Progenitor cell of endocrine pancreas (in vitro differentiated cells): ENCODE results near the gene NPHP4. TPM values are rescaled to one million over a fixed set of nuclear protein-coding genes. Genes with fewer than 3 reads are reported as not detected.

ENCODE experiments used
- DNase-seq: peaks from one replicate; pipeline ENCODE4 v3.0.0; 2021; ENCODE audit warnings: low spot score; ENCODE audit not compliant: unreplicated experiment
- H3K27ac Mint-ChIP-seq: 2 replicates; pipeline ENCODE4 v1.8.0; 2021; ENCODE audit warnings: mild to moderate bottlenecking, moderate library complexity, mixed read lengths
- H3K27me3 Mint-ChIP-seq: 2 replicates; pipeline ENCODE4 v1.8.0; 2021; ENCODE audit warnings: mixed read lengths
- H3K36me3 Mint-ChIP-seq: 2 replicates; pipeline ENCODE4 v1.8.0; 2022; ENCODE audit warnings: mixed read lengths; ENCODE audit not compliant: insufficient read depth
- H3K4me1 Mint-ChIP-seq: 2 replicates; pipeline ENCODE4 v1.8.0; 2021; ENCODE audit warnings: low read depth, mixed read lengths
- H3K4me3 Mint-ChIP-seq: 2 replicates; pipeline ENCODE4 v1.8.0; 2021; ENCODE audit warnings: low read depth, mild to moderate bottlenecking, moderate library complexity, mixed read lengths
- H3K9me3 Mint-ChIP-seq: 2 replicates; pipeline ENCODE4 v1.8.0; 2021; ENCODE audit warnings: low read depth, mixed read lengths
- CTCF ChIP-seq: fragments of 200-600 bp; sonication (generic); IDR thresholded peaks from one replicate; pipeline ENCODE4 v1.5.0; 2021; ENCODE audit warnings: antibody characterized with exemption, mild to moderate bottlenecking; ENCODE audit not compliant: unreplicated experiment
- total RNA-seq: library from RNA; stranded (reverse); gene quantifications from 2 replicates; pipeline ENCODE4 v1.2.1, GENCODE V29; 2021

The NPHP4 gene
- total RNA-seq, 1 donor from 2014 or later, result 29.9 TPM

- no peaks in the 10 kb centered on the region for H3K9me3 Mint-ChIP-seq
- DNase-seq, result no peak
- peaks cover 13% of the 10 kb centered on the region for H3K36me3 Mint-ChIP-seq
- no peaks in the 10 kb centered on the region for H3K27me3 Mint-ChIP-seq
- no peaks in the 10 kb centered on the region for H3K4me1 Mint-ChIP-seq
- H3K27ac Mint-ChIP-seq, result no peak overlapping the region
- H3K4me3 Mint-ChIP-seq, result no peak overlapping the region
- TF ChIP-seq CTCF, result no peak
Observed at GRCh38 chr1:5884110-5884509, 108.1 kb downstream of the NPHP4 start.

GRCh38 chr1:5883129-5884048 lies 108.8 kb downstream of the NPHP4 start:
- no peak overlapping the region for H3K27ac Mint-ChIP-seq
- peaks cover 14% of the 10 kb centered on the region for H3K36me3 Mint-ChIP-seq

GRCh38 chr1:5882367-5883128 lies 109.7 kb downstream of the NPHP4 start:
- no peaks in the 10 kb centered on the region for H3K27me3 Mint-ChIP-seq
- no peaks in the 10 kb centered on the region for H3K4me1 Mint-ChIP-seq
- no peak for DNase-seq
- no peaks in the 10 kb centered on the region for H3K9me3 Mint-ChIP-seq
- no peak overlapping the region for H3K4me3 Mint-ChIP-seq
- TF ChIP-seq CTCF, result no peak
- H3K27ac Mint-ChIP-seq, result no peak overlapping the region
- peaks cover 14% of the 10 kb centered on the region for H3K36me3 Mint-ChIP-seq

More at GRCh38 chr1:5883129-5884048, 108.8 kb downstream of the NPHP4 start:
- no peaks in the 10 kb centered on the region for H3K9me3 Mint-ChIP-seq
- no peak for TF ChIP-seq CTCF
- no peak for DNase-seq
- no peaks in the 10 kb centered on the region for H3K4me1 Mint-ChIP-seq
- H3K27me3 Mint-ChIP-seq, result no peaks in the 10 kb centered on the region
- H3K4me3 Mint-ChIP-seq, result no peak overlapping the region

- no peak overlapping the region for H3K27ac Mint-ChIP-seq
- no peaks in the 10 kb centered on the region for H3K9me3 Mint-ChIP-seq
- no peak overlapping the region for H3K4me3 Mint-ChIP-seq
- no peak for TF ChIP-seq CTCF
- H3K27me3 Mint-ChIP-seq, result no peaks in the 10 kb centered on the region
- H3K36me3 Mint-ChIP-seq, result peaks cover 14% of the 10 kb centered on the region
- no peak for DNase-seq
- no peaks in the 10 kb centered on the region for H3K4me1 Mint-ChIP-seq
Observed at GRCh38 chr1:5881526-5882222, 110.6 kb downstream of the NPHP4 start.
